Mesenteric fat pad (tissue), 1 donor: Measurements from ENCODE around the gene RHBDL3. TPM values are rescaled to one million over a fixed set of nuclear protein-coding genes. Genes with fewer than 3 reads are reported as not detected.

ENCODE experiments used
- DNase-seq: peaks from one replicate; pipeline ENCODE4 v3.0.0-alpha.2; 2020; ENCODE audit warnings: low spot score
- total RNA-seq: library from RNA; stranded (reverse); fragmentation: NEBNext Ultra II Directional; extraction: Animal tissue kit (Norgen Biotek cat#: 25700); gene quantifications from one replicate; pipeline ENCODE4 v1.2.1, GENCODE V29; 2021
- donor health status: DM: yes; HTN: yes; CAD: no.

The RHBDL3 gene
- total RNA-seq, 1 donor from 2014 or later = 0.87 TPM

DNA sequence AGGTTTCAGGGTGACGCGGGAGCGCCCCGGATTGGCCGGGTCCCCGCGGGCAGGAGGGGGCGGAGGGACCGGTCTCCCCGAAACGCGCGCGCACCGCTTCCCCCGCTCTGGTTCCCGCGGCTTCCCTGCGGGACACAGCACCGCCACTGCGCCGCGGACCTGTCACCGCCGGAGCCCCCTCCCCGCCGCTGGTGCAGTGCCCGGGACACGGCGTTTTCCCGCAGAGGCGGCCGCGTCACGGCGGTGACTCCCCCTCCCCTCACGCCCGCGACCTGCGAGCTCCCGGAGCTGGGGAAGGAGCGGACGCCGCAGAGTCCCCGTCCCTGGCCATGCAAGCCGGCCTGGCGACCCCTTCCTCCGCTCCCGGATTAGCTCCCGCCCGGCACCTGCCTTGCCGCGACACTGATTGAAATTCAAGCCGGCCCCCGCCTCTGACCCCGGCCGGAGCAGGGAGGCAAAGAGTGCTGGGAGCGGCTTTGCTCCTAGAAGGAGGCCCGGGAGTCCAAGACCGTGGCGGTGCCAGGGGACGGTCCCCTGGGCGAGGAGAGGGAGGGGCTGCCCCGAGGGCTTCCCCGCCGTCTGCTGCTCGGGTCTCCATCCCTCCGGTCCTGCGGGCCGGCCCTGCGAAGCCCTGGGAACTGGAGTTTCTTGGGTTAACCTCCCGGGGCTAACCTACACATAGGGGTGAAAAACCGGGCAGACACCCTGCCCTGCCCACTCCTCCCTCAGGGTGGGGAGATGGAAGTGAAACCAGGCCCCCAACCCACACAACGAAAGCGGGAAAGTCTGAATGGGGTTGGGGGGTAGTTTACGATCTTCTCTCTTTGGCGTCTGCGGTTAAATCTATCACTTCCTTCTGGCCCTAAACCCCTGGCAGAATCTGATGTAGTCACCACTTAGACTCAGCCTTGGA is 1.0 kb downstream of the RHBDL3 start:
- DNase-seq = no peak

DNA sequence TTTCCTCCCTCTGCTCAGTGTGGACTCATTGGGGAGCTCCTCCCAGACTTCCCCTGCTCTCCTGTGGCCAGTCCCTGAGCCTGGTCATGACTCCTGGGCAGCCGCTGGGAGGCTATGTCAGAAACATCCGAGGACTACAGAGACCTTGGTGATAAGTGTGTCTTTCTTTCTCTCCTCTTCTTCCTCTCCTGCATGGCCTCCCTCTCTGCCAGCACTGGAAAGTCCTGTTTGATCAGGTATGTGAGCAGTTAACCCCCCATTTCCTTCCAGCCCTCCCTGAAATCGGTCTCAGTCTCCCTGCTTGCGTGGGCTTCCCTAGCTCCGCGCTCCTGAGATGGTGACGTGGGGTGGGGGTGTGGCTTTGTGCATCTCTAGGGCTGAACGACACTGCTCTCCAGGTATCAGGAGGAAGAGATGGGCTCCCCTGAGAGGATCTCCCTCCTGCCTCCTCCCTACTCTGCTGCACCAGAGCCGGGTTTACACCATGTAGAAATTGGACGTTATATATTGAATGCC is 2.1 kb downstream of the RHBDL3 start:
- no peak for DNase-seq

DNA sequence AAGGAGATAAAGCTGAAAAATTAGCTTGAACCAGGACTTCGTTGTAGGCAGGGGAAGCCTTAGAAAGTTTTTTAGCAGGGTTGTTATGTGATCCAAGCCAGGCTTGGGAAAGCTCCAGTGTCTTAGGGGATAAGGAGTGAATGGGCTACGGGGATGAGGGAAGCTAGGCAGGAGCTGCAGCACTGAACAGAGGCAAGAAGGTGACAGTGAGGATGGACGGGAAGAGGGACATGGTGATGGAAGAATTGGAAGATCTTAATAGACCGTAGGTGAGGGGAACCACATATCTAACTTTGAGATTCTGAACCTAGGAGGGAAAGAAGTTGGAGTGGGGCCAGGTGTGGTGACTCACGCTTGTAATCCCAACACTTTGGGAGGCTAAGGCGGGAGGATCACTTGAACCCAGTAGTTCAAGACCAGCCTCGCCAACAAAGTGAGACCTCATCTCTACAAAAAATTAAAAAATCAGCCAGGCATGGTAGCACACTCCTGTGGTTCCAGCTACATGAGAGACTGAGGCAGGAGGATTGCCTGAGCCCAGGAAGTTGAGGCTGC is 3.2 kb downstream of the RHBDL3 start:
- no peak for DNase-seq

DNA sequence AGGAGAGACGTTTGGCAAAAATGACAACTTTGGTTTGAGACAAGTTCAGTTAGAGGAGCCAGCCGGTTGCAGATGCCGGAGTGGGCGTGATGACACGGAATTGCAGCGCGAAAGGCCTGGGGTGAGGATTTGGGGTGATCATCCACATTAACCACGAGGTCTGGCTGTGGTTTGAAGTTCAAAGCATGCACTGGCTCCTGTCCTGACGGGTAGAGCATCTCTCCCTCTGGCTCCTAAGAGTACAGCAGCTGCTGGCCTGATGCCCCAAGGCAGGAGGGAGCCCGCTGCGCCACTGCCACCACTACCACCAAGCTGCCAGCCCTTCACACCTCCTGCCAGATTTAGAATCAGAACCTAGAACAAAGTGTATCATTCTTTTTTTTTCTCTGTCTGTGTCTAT is 3.7 kb downstream of the RHBDL3 start:
- no peak for DNase-seq

DNA sequence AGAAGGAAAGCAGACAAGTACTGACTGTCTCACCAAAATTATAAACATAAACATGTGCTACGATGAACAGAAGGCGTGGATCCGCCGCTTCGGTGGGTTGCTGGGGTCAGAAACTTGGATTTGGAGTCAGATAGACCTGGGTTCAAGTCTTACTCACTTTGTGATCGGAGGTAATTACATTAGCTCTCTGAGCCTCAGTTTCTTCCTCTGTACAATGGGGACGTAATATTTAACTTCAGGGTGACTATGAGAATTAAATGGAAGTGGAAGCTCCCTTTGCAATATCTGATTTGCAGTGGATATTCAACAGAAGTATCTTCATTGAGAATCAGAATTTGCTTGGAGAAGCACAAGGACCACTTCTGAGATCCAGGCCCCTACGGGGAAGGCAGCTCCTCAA is 6.2 kb downstream of the RHBDL3 start:
- DNase-seq = no peak

DNA sequence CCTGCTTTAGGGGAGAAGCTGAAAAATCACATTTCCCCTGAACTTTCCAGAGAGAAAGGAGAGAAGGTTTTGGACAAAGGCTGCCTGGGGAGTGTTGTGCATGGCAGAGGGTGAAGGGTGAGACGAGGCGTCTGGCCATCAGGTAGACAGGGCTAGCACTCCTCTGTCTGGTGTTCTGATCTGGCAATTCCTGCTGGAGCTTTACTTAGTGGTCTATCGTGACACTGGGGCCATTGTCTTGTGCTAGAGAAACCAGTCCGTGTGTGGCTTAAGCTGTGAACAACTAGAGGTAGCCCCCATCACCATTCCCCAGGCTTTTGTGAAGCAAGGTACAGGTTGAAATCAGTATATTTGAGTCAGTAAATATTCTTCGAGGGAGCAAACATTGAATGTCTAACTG is 8.5 kb downstream of the RHBDL3 start:
- no peak for DNase-seq

DNA sequence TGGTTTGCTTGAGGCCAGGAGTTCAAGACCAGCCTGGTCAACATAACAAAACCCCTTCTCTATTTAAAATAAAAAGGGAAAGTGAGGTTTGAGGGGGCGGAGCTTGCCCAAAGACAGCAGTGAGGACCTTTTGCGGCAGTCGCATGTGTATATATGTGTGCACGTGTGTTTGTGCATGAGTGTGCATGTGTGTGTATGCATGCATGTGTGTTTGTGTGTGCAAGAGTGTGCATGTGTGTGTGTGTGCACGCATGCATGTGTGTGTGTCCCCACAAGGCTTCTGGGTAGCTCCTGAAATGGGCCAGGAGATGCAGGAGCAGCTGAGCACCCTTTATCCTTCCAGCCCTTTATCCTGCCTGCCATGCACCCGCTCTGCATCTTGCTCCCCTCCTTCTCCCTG is 9.0 kb downstream of the RHBDL3 start:
- no peak for DNase-seq

DNA sequence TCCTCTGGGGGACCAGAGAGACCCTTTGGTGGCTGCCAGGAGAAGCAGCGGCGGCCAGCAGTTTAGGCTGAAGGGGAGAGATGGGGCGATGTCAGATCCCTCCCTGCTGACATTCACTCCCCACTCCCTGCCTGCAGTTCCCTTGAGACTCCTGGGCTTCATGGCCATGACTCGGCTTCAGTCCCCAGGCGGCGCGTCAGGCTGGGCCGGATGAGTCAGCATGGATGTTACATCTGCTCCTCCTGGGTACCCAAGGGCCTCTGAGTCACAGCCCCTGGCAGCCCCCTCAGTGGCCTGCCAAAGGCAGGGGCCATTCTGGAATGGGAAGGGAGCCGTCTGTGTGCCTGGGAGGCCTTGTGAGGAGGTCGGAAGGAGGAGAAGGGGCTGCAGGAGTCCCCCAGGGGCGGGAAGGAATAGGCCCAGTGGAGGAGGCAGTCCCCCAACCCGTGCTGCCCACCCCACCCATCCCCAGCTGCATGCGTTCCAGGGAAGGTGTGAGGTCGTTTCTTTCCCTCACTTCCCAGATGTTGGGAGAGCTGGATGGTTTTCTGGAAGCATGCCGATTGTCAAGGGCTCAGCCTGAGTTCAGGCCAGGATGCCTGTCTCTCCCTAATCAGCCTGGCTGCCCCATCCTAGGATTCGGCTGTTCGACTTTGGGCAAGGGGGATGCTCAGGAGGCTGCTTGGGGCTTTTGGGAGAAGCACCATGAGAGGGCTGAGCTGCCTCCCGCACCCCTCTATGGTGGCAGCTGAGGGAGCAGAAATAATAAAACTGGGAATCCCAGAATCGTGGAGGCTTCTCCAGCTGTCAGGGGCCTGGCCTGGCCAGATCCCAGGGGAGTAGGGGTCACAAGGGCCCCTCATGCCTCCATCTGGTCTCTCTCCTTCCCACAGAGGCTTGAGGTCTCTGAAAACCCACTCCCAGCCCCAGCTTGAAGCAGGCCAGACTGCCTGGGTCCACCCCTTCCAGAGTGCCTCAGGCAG is 9.7 kb downstream of the RHBDL3 start:
- no peak for DNase-seq

DNA sequence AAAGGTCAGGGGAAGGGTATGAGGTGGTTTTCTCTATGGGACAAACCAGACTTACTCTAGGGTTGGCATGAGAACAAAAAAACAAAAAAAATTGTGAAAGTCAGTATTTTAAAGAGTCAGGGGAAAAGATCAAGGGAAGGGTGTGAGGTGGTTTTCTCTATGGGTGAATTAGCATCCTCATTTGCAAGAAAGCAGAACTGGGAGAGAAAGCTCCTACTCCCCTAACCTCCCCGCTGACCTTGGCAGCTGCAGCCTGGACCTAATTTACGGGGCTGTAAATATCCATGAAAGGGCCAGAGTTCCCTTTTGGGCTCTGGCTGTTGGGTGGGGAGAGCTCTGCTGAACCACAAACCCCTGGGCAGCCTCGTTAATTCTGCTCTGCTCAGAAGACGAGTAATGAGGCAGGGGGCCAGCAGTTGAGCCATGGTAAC is 10.6 kb downstream of the RHBDL3 start:
- DNase-seq = no peak

DNA sequence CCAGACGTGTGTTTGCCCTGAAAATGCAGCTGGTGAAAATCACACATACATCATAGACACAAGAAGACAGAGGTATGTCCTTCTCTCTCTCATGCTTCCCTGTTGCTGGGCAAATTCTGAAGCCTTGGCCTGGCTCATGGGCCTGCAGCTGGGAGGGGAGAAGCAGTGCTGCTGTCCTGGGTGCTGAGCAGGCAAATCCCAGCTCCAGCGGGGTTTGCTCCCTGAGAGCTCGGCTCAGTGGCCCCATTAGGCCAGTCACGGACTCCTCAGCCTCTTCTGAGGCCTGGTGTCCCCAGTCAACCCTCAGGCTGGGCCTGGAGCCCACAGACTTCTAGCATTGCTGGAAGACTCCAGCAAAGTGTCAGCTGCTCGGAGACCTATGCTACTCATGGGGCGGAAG is 11.7 kb downstream of the RHBDL3 start:
- DNase-seq = no peak

DNA sequence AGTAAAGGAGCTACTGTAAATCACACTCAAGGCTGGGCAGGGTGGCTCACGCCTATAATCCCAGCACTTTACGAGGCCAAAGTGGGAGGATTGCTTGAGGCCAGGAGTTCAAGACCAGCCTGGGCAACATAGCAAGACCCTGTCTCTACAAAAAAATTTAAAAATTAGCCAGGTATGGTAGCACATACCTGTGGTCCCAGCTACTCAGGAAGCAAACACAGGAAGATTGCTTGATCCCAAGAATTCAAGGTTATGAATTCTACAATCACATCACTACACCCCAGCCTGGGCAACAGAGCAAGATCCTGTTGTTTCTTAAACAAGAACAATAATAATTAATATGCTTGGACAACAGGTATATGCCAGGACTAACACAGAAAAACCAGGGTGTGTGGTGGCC is 13.2 kb downstream of the RHBDL3 start:
- no peak for DNase-seq

DNA sequence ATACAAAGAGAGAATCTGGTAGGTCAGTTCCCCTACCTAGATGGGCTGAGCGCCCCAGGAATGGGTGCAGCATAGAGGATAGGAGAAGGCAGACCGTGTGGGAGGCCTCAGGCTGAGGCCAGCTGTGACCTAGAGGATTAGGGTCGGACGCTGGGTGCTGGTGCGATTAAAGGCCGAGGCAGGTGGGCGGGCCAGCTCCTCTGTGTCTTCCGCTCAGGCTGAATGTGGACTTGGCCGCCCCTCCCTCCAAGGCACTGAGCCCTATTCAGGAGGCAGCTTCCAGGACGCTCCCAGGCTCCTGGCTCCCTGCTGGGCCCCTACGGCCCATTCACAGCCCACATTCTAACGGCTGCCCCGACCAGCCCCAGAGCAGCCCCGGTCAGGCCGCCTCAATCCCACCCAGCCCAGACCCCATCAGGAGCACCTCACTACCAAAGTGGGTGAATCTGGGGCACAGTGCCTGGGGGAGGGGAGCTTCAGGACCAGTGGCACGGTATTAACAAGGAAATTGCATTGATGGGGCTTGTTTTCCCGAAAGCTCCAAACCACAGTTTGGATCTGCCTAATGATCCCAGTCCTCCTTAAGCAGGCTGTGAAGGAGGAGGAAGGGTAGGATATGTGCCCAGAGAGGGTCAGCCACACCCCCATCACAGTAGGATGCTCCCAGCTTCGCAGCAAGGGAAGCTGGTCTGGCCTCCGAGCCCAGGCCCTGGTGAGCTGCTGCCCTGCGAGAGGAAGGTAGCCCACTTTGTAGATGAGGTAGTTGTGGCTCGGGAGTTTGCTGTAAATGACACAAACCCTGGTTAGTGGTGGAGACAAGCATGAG is 14.5 kb downstream of the RHBDL3 start:
- no peak for DNase-seq

DNA sequence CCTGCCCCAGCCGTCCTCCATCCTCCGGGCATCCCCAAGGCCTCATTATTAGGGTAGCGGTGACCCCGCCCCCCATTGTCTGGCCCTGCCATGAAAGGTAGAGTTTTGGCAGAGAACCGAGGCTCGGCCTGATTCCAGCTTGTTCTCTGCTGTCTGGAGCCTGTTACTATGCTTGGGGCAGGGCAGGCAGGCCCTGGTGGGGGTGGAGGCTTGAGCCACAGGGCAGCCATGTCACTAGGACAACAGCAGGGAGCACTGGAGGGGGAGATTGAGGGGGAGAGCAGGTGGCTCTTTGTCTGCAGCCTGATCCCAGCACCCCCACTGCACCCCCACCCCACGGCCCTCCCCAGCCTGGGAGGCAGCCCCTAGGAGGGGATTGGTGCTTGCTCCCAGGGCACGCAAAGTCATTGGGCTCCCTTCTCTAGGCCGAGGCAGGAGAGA is 15.4 kb downstream of the RHBDL3 start:
- no peak for DNase-seq

DNA sequence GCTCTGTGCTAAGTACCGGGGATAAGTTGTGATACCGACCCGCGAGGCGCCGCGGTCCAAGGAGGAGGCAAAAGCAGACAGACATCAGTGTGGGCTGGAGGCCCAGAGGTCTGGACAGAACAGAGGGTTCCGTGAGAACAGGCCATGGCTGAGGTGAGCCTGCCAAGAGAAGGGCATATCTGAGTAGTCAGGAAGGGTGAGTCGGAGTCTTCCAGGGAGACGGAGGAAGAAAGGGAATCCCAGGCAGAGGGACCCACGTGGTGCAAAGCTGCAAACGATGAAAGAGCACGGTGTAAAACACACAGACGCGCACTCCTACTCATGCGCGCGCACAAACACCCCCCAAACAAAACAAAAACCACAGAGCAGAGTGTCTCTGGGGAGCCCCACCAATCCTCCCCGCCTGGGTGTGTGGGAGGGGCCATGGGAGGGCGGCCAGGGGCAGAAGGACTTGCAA is 18.1 kb downstream of the RHBDL3 start:
- no peak for DNase-seq

DNA sequence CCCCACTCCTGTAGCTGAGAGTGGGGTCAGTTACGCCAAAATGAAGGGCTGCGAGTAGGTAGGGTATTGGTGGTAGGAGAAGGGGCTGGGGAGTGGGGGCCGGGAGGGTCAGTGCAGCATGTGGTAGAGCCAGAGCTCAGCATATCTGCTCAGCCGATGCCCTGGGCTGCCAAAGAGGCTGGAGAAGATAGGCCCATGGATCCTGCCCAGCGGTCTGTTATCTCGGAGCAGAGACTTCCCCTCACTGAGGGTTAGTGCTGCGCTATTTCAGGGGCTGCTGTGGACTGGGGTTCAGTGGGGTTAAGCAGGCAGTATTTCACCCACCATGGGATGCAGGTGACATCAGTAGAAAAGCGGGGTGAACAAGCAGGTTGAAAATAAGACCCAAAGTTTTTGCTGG is 19.7 kb downstream of the RHBDL3 start:
- DNase-seq = no peak

DNA sequence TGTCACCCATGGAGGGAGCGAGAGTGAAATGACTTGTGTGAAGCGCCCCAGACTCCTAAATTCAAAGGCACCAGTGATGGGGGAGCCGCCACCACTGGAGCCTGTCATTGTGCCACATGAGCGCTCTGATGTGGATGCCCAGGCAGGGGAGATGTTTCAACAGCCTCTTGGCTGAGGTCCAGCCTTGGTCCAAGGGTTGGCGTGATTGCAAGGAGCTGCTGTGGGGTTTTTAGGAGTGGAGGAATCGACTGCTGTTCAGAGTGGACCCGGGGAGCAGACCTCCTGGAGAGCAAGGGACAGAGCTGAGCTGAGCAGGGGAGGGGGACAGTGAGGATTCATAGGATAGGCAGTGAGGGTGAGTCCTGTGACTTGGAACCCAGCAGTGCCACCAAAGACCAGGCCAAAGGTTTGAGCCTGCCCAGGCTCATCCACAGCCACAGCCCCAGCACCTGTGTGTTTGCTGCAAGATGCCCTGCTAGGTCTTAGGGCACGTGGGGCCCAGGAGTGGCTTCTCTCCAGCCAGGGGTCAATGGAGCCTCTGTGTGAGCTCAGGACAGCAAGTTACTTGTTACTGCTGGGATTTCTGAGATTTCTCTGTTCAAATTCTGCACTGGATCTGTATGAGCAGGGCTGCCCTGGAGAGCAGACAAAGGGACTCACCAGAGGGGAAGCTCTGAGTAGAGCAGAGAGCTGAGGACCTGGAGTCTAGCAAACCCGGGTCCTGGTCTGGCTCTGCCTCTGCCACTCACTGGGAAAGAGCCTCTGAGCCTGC is 20.3 kb downstream of the RHBDL3 start:
- DNase-seq = no peak

DNA sequence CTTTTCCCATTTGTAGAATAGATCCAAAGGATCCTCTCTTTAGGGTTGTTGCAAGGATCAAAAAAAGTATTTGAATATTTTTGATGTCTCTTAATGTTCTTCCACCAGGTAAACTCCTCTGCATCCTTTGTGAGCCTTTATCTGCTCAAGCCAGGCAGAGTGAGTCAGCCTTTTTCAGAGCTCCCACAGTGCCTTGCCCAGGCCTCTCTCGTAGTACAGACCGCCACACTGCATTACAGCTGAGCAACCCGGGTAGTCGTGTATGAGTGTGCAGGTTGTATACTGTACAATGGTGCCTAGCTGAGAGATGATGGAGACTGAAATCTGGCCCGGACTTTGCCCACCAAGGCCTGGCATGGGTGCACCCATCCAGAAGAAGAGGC is 20.9 kb downstream of the RHBDL3 start:
- DNase-seq = no peak

DNA sequence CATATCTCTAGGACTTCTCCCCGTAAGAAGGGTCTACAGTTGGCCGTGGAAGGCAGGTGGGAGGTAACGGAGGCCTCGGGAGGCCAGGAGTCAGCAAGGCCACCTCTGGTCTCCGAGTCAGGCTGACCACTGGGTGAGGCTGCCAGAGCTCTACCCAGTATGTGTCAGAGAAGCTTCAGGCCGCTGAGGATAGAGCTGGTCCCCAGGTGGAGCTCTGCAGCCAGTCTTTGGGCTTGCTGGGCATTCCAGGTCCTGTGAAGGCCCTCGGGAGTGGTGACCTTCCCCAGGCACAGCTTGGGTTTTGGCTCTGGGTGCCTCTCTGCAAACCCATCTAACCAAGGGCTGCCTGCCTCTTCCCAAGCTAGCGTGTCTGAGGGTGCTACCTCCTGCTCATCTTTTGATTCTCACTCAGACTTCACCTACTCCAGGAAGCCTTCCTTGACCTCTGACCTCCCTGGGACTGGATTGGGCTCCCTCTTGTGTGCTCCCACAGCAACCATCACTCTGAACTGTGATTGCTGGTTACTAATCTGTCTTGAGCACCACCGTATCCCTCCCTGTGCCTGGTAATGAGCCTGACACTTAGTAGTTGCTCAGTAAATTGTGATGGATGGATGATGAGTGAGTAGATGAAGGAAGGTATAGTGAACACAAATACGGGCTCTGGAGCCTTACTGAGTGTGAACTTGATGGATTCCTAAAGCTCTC is 22.3 kb downstream of the RHBDL3 start:
- DNase-seq = no peak

DNA sequence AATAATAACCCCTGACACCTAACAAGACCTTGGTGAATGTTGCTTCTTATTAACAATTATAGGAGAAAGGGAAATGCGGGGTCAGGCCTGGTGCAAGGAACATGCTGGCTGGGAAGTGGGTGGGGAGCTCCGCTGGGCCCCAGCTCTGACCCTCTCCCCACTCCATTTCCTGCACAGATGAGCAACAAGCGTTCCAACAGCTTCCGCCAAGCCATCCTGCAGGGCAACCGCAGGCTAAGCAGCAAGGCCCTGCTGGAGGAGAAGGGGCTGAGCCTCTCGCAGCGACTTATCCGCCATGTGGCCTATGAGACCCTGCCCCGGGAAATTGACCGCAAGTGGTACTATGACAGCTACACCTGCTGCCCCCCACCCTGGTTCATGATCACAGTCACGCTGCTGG is 23.0 kb downstream of the RHBDL3 start:
- no peak for DNase-seq
